Choroid plexus epithelial cell (primary cell): Measurements from ENCODE around the gene COX7B.
"Not testable (repeated sequence)": the region's sequence is repeated elsewhere in the genome, so short reads cannot be mapped to it uniquely, and the experiment has no call there.

Experiments
- DNase-seq: peaks from one replicate; pipeline ENCODE4 v3.0.0-alpha.2; 2010; ENCODE audit warnings: low read depth
- H3K4me3 ChIP-seq: 2 replicates; pipeline ENCODE4 v1.5.1; 2011; ENCODE audit warnings: low read depth, mild to moderate bottlenecking, control low read depth, low read length, moderate library complexity
- CTCF ChIP-seq: conservative IDR thresholded peaks from 2 replicates; pipeline ENCODE4 v1.5.1; 2011; ENCODE audit warnings: low read depth, mild to moderate bottlenecking, control low read depth, inconsistent platforms, low read length, moderate library complexity

Gene COX7B

DNA sequence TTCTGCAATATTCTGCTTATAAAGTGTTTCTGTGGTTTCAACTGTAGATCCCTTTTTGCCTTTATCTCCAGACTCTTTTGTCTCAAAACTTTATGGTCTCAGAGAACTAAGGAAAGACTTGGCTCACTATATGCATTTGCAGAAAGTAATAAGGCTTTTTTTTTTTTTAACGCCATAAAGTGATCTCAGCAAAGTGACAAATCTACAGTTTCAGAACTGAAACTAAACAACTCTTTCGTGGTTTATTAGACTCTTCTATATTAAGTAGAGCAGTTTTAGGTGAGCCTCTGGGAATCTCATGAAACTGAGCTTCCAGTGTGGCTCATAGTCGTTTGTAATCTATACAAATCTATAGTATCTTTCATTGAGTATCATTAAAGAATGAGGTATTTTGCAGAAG is 26.5 kb downstream of the COX7B start:
- no peak for TF ChIP-seq CTCF

DNA sequence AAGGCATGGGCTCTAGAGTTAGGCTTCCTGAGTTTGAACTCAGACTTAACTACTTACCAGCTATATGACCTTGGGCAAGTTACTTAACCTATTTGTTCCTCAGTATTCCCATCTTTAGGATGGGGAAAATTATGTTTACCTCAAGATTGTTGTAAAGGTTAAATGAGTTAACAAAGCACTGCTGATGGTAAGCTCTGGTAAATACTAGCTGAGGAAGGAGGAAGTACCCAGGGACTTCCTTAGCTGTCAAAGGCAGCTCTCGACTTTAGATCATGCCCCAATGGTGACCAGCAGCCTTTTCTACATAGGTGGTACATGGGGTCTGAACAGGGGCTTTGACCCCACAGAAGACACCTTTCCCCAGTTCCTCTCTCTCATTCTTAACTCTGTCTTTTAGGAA is 31.3 kb downstream of the COX7B start:
- no peak overlapping the region for H3K4me3 ChIP-seq
- TF ChIP-seq CTCF: no peak
- DNase-seq: no peak

More for the DNA sequence above, 26.5 kb downstream of the COX7B start:
- DNase-seq: no peak
- H3K4me3 ChIP-seq: no peak overlapping the region

GRCh38 chrX:77935886-77936285 is 36.6 kb downstream of the COX7B start:
- TF ChIP-seq CTCF: no peak
- DNase-seq: no peak
- H3K4me3 ChIP-seq: no peak overlapping the region

- TF ChIP-seq CTCF: no peak
- no peak for DNase-seq
- no peak overlapping the region for H3K4me3 ChIP-seq
These were observed 37.0 kb downstream of the COX7B start for GRCh38 chrX:77936299-77936698.

- peak; percentile 52 for DNase-seq
These were observed 38.0 kb downstream of the COX7B start for GRCh38 chrX:77937291-77937690.

DNA sequence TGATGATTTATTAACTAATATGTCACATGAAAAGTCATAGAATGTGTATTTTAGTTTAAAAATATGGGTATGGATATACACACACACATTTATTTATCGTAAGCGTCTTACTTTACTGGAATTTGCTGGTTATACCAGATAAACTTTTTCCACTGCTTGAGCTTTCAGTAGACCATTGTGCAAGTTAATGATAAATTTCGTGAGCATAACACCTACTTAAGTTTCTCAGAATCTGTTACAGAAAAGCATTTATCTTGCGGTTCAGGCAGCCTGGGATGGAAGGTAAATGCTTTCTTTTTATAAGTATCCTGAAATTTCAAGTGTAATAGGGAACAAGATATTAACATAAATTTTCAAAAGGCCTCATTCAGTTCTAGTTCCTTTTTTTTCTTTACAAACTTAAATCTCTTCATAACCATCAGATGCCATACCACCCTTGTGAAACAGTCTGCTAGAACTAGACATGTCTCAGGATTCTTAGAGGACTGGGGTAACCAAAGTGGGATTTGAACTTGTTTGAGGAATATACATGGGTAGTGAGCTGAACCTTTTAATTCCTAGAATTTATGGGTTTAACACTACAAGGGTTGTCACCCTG is 38.9 kb downstream of the COX7B start:
- H3K4me3 ChIP-seq: no peak overlapping the region
- DNase-seq: no peak
- no peak for TF ChIP-seq CTCF

More at GRCh38 chrX:77937291-77937690, 38.0 kb downstream of the COX7B start:
- TF ChIP-seq CTCF: no peak
- H3K4me3 ChIP-seq: no peak overlapping the region

DNA sequence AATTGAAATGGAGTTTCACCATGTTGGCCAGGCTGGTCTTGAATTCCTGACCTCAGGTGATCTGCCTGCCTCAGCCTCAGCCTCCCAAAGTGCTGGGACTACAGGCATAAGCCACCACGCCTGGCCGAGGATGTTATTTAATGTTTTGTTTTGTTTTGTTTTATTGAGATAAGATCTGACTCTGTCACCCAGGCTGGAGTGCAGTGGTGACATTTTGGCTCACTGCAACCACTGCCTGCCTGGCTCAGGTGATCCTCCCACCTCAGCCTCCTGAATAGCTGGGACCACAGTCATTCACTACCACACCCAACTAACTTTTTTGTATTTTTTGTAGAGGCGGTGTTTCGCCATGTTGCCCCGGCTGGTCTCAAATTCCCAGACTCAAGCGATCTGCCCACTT is 45.8 kb downstream of the COX7B start:
- DNase-seq: not testable (repeated sequence)

More for the DNA sequence above, 45.8 kb downstream of the COX7B start:
- H3K4me3 ChIP-seq: not testable (repeated sequence)
